Stomach (tissue), 4 donors: ENCODE measurements around the gene HUS1.

Source experiments
- CTCF ChIP-seq, 7 experiments: fragments of 450-650 bp in 4 of 7; fragments of 200-600 bp in 3 of 7; sonication (generic) in 3 of 7; IDR thresholded peaks; one replicate each; pipeline ENCODE4 v1.5.1; 2016 to 2019; ENCODE audit warnings: antibody characterized with exemption in 7 of 7, control low read depth in 2 of 7, mild to moderate bottlenecking in 1 of 7
- POLR2A ChIP-seq, 4 donors: fragments of 450-650 bp; IDR thresholded peaks; one replicate each; pipeline ENCODE4 v1.6.1; 2016; ENCODE audit warnings: antibody characterized with exemption in 4 of 4, control low read depth in 2 of 4, mild to moderate bottlenecking in 1 of 4, moderate library complexity in 1 of 4

DNA sequence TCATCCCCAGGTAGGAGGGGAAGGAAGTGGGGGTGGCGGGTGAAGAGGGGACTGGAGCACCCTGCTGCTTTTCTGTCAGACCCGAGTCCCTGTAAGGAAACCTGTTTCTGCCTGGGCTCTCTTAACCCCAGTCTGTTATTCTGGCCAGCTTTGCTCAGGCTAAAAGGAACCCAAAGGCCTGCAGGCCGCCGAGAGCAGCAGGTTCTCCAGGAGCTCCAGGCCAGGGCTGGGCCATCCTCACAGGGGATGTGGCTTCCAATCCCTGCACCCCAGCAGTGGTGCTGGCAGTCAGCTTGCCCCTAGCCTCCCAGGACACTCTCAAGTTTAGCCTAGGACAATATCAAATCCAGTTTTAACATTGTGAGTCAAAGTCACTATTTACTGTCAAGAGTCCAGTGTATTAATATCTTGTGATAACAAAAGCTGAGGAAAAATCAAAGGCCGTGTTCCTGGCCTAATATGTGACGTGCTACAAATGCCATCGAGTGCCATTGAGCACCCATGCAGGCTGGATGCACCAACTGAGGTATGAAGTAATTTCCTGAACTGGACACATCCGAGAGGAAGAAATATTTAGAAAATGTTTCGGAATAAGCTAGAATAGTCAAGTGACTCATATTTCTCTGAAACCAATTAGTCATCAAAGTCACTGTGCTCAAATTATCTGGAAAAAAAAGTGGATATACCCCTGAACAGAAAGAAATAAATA lies 38.1 kb downstream of the HUS1 start:
- TF ChIP-seq CTCF (IDR thresholded peaks at IDR 0.05) (no peak), POLR2A (IDR thresholded peaks at IDR 0.05) (no peak)
